HepG2 (cell line): ENCODE data around the gene ZNF212. TPM values are rescaled to one million over a fixed set of nuclear protein-coding genes. Genes with fewer than 3 reads are reported as not detected.

Experiments used
- ATAC-seq: fragments of 200-7000 bp; cut with Tn5 transposase; 3 replicates; pipeline ENCODE4 v1.9.1; 2020; ENCODE audit warnings: mild to moderate bottlenecking, moderate library complexity
- BruUV-seq: library from RNA; stranded (reverse); fragments of 400-500 nt; replicated peaks from 2 replicates; lab custom pipeline; 2021; lab: Mats Ljungman, UMichigan
- CTCF ChIA-PET: fragments of 300-600 bp; formaldehyde crosslinking; extraction: SDS; loops from one replicate; lab custom pipeline; 2021; ENCODE audit warnings: low total read pairs, inconsistent platforms, low intra/inter-chr PET ratio; lab: Yijun Ruan, JAX
- POLR2A ChIA-PET: fragments of 350-600 bp; sonication (Branson Sonifier 250); formaldehyde crosslinking; loops from one replicate; lab custom pipeline; 2020; ENCODE audit warnings: antibody characterized with exemption, inconsistent platforms; lab: Yijun Ruan, JAX
- DNase-seq: peaks from one replicate; pipeline ENCODE4 v3.0.0-alpha.2; 2015; ENCODE audit warnings: low spot score
- FAIRE-seq: peaks from 3 replicates; lab custom pipeline; 2011; peaks lifted over from hg19 to GRCh38; lab: Jason Lieb, UNC
- H2AFZ ChIP-seq: one replicate; pipeline ENCODE4 v1.6.1; 2011; ENCODE audit warnings: low read length, inconsistent platforms
- H3K27ac ChIP-seq: fragments of 300-600 bp; 3 replicates; pipeline ENCODE4 v1.8.0; 2011; ENCODE audit warnings: mixed run types, mild to moderate bottlenecking, mixed read lengths, low read length, inconsistent platforms; ENCODE audit not compliant: insufficient read depth; ENCODE audit errors: extremely low read length
- H3K27me3 ChIP-seq, 2 experiments: fragments of 200-600 bp in 1 of 2; 2 replicates in 1 of 2; 3 replicates in 1 of 2; pipeline versions ENCODE4 v1.6.0 to v1.8.0; 2011; ENCODE audit warnings: low read length in 2 of 2, mild to moderate bottlenecking in 2 of 2, moderate library complexity in 2 of 2, inconsistent platforms in 1 of 2; ENCODE audit not compliant: insufficient read depth in 2 of 2, control insufficient read depth in 1 of 2
- H3K36me3 ChIP-seq, 2 experiments: fragments of 200-600 bp in 1 of 2; replicated peaks in 1 of 2; 2 replicates in 1 of 2; 3 replicates in 1 of 2; pipeline versions ENCODE4 v1.5.1 to v1.8.0; 2011; ENCODE audit warnings: low read length in 2 of 2, inconsistent platforms in 1 of 2; ENCODE audit not compliant: insufficient read depth in 2 of 2, control insufficient read depth in 1 of 2
- H3K4me1 ChIP-seq: 2 replicates; pipeline ENCODE4 v1.5.1; 2012; ENCODE audit warnings: low read length, inconsistent platforms; ENCODE audit not compliant: insufficient read depth
- H3K4me2 ChIP-seq: 2 replicates; pipeline ENCODE4 v1.6.0; 2011; ENCODE audit warnings: low read depth, low read length, inconsistent platforms
- H3K4me3 ChIP-seq, 3 experiments: fragments of 200-600 bp in 1 of 3; sonication (generic), shearing (Covaris generic) in 1 of 3; replicated peaks in 1 of 3; 2 replicates each; pipeline ENCODE4 v1.5.1; 2011 to 2016; ENCODE audit warnings: low read length in 3 of 3, inconsistent platforms in 2 of 3, low read depth in 2 of 3, mild to moderate bottlenecking in 2 of 3, control low read depth in 1 of 3, mixed read lengths in 1 of 3; ENCODE audit not compliant: insufficient read depth in 1 of 3
- H3K79me2 ChIP-seq: one replicate; pipeline ENCODE4 v1.6.1; 2011; ENCODE audit warnings: low read length, inconsistent platforms; ENCODE audit not compliant: insufficient read depth
- H3K9ac ChIP-seq: 2 replicates; pipeline ENCODE4 v1.6.0; 2011; ENCODE audit warnings: mild to moderate bottlenecking, low read depth, low read length, inconsistent platforms; ENCODE audit not compliant: insufficient read depth
- H3K9me3 ChIP-seq: 2 replicates; pipeline ENCODE4 v1.5.1; 2012; ENCODE audit warnings: mild to moderate bottlenecking, low read length
- H4K20me1 ChIP-seq: 2 replicates; pipeline ENCODE4 v1.6.0; 2011; ENCODE audit warnings: inconsistent platforms, mild to moderate bottlenecking, low read length, moderate library complexity; ENCODE audit not compliant: insufficient read depth
- KLF11 ChIP-seq: IDR thresholded peaks from 2 replicates; pipeline ENCODE4 v1.6.1; 2016; ENCODE audit warnings: missing compliant biosample characterization
- PRMT3 ChIP-seq: sonication (generic); formaldehyde crosslinking; IDR thresholded peaks from 2 replicates; pipeline ENCODE4 v1.8.1; 2022; ENCODE audit warnings: low read depth, mild to moderate bottlenecking, moderate library complexity, missing genetic modification reagents, borderline replicate concordance
- ZBTB39 ChIP-seq: sonication (generic); formaldehyde crosslinking; IDR thresholded peaks from 2 replicates; pipeline ENCODE4 v1.5.0; 2020; ENCODE audit warnings: missing genetic modification reagents
- ZNF615 ChIP-seq: sonication (generic); formaldehyde crosslinking; IDR thresholded peaks from 2 replicates; pipeline ENCODE4 v1.5.0; 2020; ENCODE audit warnings: mild to moderate bottlenecking, missing genetic modification reagents, borderline replicate concordance
- ZNF639 ChIP-seq: conservative IDR thresholded peaks from 2 replicates; pipeline ENCODE4 v1.6.1; 2018; ENCODE audit warnings: missing genetic modification reagents
- WGBS: methylation state at CpG from one replicate; pipeline ENCODE4 v1.1.6; 2017; ENCODE audit warnings: low lambda C conversion rate; 5-methylcytosine and 5-hydroxymethylcytosine counted together
- in situ Hi-C: cut with HindIII; loops from 2 replicates; pipeline ENCODE4 v1.10.0; 2017; ENCODE audit warnings: low pct_unique_long_range_greater_than_20kb; ENCODE audit not compliant: extremely low pct_ligation_motif_present
- intact Hi-C: fragments of 100-400 bp; cut with micrococcal nuclease; formaldehyde crosslinking; loops from one replicate; pipeline ENCODE4 v1.10.0; 2022; ENCODE audit not compliant: unreplicated experiment
- polyA plus RNA-seq, 8 experiments: library from polyadenylated mRNA; depleted of rRNA in 3 of 8; stranded (reverse) in 7 of 8; unstranded in 1 of 8; fragments of >200 nt; fragmentation: Illumina TruSeq in 4 of 8; extraction: Trizol in 4 of 8; gene quantifications; 2 replicates each; pipeline versions ENCODE4 v1.2.1 to v1.2.3, GENCODE V29; 2011 to 2016; ENCODE audit warnings: low read depth in 4 of 8, missing spikeins in 1 of 8, mixed read lengths in 1 of 8; ENCODE audit not compliant: insufficient read depth in 1 of 8
- total RNA-seq, 5 experiments: library from RNA; depleted of rRNA; stranded (reverse); fragments of >200 nt; fragmentation: Illumina TruSeq; extraction: Trizol; gene quantifications; 2 replicates each; pipeline ENCODE4 v1.2.3, GENCODE V29; 2016; ENCODE audit warnings: low read depth in 1 of 5
- TF ChIP-seq, protein P1 (sequence below): sonication (generic); formaldehyde crosslinking; IDR thresholded peaks from 2 replicates; pipeline ENCODE4 v1.8.1; 2023; ENCODE audit warnings: mild to moderate bottlenecking, missing genetic modification reagents
- TF ChIP-seq, protein P2 (sequence below): fragments of 450-650 bp; IDR thresholded peaks from 2 replicates; pipeline ENCODE4 v1.6.1; 2017

ZNF212 gene
- total and polyA plus RNA-seq, 2 of the 13 experiments (the other 11 are each of a cell fraction or from before 2014, with no cell fraction given) = 2.6 to 3.8 TPM

DNA sequence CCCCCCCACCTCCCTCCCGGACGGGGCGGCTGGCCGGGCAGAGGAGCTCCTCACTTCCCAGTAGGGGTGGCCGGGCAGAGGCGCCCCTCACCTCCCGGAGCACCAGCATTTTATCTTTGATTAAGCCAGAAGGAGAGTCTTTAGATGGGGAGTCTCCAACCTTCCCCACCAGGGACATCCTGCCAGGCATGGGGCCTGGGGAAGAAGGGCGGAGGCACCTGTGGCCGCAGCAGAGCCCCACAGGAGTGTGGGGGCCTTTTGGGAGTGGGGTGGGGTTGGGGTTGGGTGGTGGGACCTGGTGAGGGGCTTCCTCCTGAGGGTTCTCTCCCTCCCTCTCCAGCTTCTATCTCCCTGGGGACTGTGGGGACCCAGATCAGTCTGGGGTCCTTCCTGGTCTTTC, 40.7 kb downstream of the ZNF212 start:
- no TSS peak for BruUV-seq
- FAIRE-seq (no peak), DNase-seq (no peak), ATAC-seq (no peak)
- WGBS = 85% methylated on average over 5 of the region's 9 CpGs
- H3K9me3 ChIP-seq = no peaks in the 10 kb centered on the region
- no peaks in the 10 kb centered on the region; a peak in 1 of 5 replicates for H3K27me3 ChIP-seq
- H3K4me2 ChIP-seq = no peak overlapping the region
- no peak overlapping the region for H2AFZ ChIP-seq
- H3K4me3 ChIP-seq = no peak overlapping the region
- in situ Hi-C loops (no loop called here), intact Hi-C loops (no loop called here)
- ChIA-PET CTCF (no interaction called here), POLR2A (no interaction called here)
- H3K79me2 ChIP-seq = no peaks in the 10 kb centered on the region
- peaks cover 10% of the 10 kb centered on the region; the same call in 1 of the 2 replicates for H3K4me1 ChIP-seq
- no peak overlapping the region for H3K27ac ChIP-seq
- no peak for TF ChIP-seq ZBTB39 (CRISPR knock-in tag)
- no peak for TF ChIP-seq ZNF615 (CRISPR knock-in tag)
- no peak for TF ChIP-seq PRMT3 (CRISPR knock-in tag)
- TF ChIP-seq KLF11 = no peak
- TF ChIP-seq, protein P1, sequence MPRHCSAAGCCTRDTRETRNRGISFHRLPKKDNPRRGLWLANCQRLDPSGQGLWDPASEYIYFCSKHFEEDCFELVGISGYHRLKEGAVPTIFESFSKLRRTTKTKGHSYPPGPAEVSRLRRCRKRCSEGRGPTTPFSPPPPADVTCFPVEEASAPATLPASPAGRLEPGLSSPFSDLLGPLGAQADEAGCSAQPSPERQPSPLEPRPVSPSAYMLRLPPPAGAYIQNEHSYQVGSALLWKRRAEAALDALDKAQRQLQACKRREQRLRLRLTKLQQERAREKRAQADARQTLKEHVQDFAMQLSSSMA (CRISPR knock-in tag) = no peak
- no peak for TF ChIP-seq ZNF639 (CRISPR knock-in tag)
- TF ChIP-seq, protein P2, sequence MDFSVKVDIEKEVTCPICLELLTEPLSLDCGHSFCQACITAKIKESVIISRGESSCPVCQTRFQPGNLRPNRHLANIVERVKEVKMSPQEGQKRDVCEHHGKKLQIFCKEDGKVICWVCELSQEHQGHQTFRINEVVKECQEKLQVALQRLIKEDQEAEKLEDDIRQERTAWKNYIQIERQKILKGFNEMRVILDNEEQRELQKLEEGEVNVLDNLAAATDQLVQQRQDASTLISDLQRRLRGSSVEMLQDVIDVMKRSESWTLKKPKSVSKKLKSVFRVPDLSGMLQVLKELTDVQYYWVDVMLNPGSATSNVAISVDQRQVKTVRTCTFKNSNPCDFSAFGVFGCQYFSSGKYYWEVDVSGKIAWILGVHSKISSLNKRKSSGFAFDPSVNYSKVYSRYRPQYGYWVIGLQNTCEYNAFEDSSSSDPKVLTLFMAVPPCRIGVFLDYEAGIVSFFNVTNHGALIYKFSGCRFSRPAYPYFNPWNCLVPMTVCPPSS = no peak
- no peaks in the 10 kb centered on the region for H4K20me1 ChIP-seq
- H3K36me3 ChIP-seq = peaks cover 5 to 12% of the 10 kb centered on the region in 2 experiments; a peak in 4 of 5 replicates
- H3K9ac ChIP-seq = no peak overlapping the region
